GM23338 (cell line): Measurements from ENCODE around the gene EMD.

Source experiments
- CREB1 ChIP-seq: fragments of 250-450 bp; sonication (Bioruptor Pico); IDR thresholded peaks from 2 replicates; pipeline ENCODE4 v1.5.0; 2020; ENCODE audit warnings: low read depth, mild to moderate bottlenecking, moderate library complexity
- EZH2 ChIP-seq: fragments of 200-600 bp; sonication (generic); IDR thresholded peaks from one replicate; pipeline ENCODE4 v1.8.0; 2017; ENCODE audit warnings: antibody characterized with exemption, mild to moderate bottlenecking, low read depth; ENCODE audit not compliant: unreplicated experiment
- EZH2phosphoT487 ChIP-seq: fragments of 200-600 bp; sonication (generic); IDR thresholded peaks from one replicate; pipeline ENCODE4 v1.8.1; 2018; ENCODE audit warnings: antibody characterized with exemption; ENCODE audit not compliant: unreplicated experiment
- JUNB ChIP-seq: IDR thresholded peaks from one replicate; pipeline ENCODE4 v1.6.1; 2016; ENCODE audit warnings: antibody characterized with exemption; ENCODE audit not compliant: unreplicated experiment
- NANOG ChIP-seq: IDR thresholded peaks from 2 replicates; pipeline ENCODE4 v1.6.1; 2016; ENCODE audit warnings: antibody characterized with exemption, borderline replicate concordance
- POLR2AphosphoS5 ChIP-seq: IDR thresholded peaks from 2 replicates; pipeline ENCODE4 v1.6.1; 2016; ENCODE audit warnings: antibody characterized with exemption, low read depth
- STAT1 ChIP-seq: IDR thresholded peaks from one replicate; pipeline ENCODE4 v1.6.1; 2016; ENCODE audit warnings: antibody characterized with exemption; ENCODE audit not compliant: unreplicated experiment
- ZNF114 ChIP-seq: fragments of 250-450 bp; sonication (Bioruptor Pico); IDR thresholded peaks from 2 replicates; pipeline ENCODE4 v1.5.0; 2020; ENCODE audit warnings: mild to moderate bottlenecking, moderate library complexity
- ZNF331 ChIP-seq: fragments of 250-450 bp; sonication (Bioruptor Pico); IDR thresholded peaks from 2 replicates; pipeline ENCODE4 v1.5.0; 2020; ENCODE audit warnings: low read depth, mild to moderate bottlenecking, moderate library complexity
- TF ChIP-seq, protein P1 (sequence below), 2 experiments: fragments of 200-600 bp in 1 of 2; sonication (generic) in 1 of 2; conservative IDR thresholded peaks; 2 replicates each; pipeline versions ENCODE4 v1.5.1 to v1.6.1; 2016 to 2017; ENCODE audit warnings: antibody characterized with exemption in 2 of 2, low read depth in 2 of 2, mild to moderate bottlenecking in 2 of 2, moderate library complexity in 1 of 2
- TF ChIP-seq, protein P2 (sequence below): IDR thresholded peaks from one replicate; pipeline ENCODE4 v1.6.1; 2018; ENCODE audit warnings: antibody characterized with exemption; ENCODE audit not compliant: unreplicated experiment
- TF ChIP-seq, protein P3 (sequence below): fragments of 250-450 bp; sonication (Bioruptor Pico); IDR thresholded peaks from 2 replicates; pipeline ENCODE4 v1.5.0; 2020; ENCODE audit warnings: mild to moderate bottlenecking, moderate library complexity
- TF ChIP-seq, protein P4 (sequence below): IDR thresholded peaks from 2 replicates; pipeline ENCODE4 v1.6.1; 2016; ENCODE audit warnings: antibody characterized with exemption

DNA sequence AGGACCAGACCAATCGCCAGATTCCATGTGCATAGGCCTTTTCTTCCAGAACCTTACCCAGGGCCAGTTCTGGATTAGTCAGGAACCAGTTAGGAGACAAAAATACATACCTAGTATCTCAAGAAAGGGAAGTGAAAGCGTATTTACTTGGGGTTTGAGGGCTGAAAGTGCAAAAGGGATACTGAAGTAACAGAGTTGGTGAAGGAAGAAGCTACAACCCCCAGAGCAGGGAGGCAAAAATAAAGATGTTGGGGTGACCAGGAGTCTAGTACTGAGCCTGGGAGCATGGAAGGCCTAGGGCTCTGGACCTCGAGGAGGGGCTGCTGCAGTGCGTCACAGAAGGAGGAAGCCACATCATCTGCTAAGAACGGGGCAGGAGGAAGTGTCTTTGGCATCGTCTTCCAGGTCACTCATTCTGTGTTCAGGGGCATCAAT, 45.2 kb upstream of the EMD start:
- TF ChIP-seq, protein P1, sequence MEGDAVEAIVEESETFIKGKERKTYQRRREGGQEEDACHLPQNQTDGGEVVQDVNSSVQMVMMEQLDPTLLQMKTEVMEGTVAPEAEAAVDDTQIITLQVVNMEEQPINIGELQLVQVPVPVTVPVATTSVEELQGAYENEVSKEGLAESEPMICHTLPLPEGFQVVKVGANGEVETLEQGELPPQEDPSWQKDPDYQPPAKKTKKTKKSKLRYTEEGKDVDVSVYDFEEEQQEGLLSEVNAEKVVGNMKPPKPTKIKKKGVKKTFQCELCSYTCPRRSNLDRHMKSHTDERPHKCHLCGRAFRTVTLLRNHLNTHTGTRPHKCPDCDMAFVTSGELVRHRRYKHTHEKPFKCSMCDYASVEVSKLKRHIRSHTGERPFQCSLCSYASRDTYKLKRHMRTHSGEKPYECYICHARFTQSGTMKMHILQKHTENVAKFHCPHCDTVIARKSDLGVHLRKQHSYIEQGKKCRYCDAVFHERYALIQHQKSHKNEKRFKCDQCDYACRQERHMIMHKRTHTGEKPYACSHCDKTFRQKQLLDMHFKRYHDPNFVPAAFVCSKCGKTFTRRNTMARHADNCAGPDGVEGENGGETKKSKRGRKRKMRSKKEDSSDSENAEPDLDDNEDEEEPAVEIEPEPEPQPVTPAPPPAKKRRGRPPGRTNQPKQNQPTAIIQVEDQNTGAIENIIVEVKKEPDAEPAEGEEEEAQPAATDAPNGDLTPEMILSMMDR (conservative IDR thresholded peaks at IDR 0.05; ENCODE audit: low read depth in 2 of 2): no peak
- TF ChIP-seq EZH2 (no peak), ZNF331 (CRISPR knock-in tag) (no peak), JUNB (no peak), CREB1 (CRISPR knock-in tag) (no peak), POLR2AphosphoS5 (no peak), EZH2phosphoT487 (no peak), STAT1 (no peak), ZNF114 (CRISPR knock-in tag) (no peak), NANOG (no peak)
- TF ChIP-seq, protein P2, sequence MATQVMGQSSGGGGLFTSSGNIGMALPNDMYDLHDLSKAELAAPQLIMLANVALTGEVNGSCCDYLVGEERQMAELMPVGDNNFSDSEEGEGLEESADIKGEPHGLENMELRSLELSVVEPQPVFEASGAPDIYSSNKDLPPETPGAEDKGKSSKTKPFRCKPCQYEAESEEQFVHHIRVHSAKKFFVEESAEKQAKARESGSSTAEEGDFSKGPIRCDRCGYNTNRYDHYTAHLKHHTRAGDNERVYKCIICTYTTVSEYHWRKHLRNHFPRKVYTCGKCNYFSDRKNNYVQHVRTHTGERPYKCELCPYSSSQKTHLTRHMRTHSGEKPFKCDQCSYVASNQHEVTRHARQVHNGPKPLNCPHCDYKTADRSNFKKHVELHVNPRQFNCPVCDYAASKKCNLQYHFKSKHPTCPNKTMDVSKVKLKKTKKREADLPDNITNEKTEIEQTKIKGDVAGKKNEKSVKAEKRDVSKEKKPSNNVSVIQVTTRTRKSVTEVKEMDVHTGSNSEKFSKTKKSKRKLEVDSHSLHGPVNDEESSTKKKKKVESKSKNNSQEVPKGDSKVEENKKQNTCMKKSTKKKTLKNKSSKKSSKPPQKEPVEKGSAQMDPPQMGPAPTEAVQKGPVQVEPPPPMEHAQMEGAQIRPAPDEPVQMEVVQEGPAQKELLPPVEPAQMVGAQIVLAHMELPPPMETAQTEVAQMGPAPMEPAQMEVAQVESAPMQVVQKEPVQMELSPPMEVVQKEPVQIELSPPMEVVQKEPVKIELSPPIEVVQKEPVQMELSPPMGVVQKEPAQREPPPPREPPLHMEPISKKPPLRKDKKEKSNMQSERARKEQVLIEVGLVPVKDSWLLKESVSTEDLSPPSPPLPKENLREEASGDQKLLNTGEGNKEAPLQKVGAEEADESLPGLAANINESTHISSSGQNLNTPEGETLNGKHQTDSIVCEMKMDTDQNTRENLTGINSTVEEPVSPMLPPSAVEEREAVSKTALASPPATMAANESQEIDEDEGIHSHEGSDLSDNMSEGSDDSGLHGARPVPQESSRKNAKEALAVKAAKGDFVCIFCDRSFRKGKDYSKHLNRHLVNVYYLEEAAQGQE: no peak
- TF ChIP-seq, protein P3, sequence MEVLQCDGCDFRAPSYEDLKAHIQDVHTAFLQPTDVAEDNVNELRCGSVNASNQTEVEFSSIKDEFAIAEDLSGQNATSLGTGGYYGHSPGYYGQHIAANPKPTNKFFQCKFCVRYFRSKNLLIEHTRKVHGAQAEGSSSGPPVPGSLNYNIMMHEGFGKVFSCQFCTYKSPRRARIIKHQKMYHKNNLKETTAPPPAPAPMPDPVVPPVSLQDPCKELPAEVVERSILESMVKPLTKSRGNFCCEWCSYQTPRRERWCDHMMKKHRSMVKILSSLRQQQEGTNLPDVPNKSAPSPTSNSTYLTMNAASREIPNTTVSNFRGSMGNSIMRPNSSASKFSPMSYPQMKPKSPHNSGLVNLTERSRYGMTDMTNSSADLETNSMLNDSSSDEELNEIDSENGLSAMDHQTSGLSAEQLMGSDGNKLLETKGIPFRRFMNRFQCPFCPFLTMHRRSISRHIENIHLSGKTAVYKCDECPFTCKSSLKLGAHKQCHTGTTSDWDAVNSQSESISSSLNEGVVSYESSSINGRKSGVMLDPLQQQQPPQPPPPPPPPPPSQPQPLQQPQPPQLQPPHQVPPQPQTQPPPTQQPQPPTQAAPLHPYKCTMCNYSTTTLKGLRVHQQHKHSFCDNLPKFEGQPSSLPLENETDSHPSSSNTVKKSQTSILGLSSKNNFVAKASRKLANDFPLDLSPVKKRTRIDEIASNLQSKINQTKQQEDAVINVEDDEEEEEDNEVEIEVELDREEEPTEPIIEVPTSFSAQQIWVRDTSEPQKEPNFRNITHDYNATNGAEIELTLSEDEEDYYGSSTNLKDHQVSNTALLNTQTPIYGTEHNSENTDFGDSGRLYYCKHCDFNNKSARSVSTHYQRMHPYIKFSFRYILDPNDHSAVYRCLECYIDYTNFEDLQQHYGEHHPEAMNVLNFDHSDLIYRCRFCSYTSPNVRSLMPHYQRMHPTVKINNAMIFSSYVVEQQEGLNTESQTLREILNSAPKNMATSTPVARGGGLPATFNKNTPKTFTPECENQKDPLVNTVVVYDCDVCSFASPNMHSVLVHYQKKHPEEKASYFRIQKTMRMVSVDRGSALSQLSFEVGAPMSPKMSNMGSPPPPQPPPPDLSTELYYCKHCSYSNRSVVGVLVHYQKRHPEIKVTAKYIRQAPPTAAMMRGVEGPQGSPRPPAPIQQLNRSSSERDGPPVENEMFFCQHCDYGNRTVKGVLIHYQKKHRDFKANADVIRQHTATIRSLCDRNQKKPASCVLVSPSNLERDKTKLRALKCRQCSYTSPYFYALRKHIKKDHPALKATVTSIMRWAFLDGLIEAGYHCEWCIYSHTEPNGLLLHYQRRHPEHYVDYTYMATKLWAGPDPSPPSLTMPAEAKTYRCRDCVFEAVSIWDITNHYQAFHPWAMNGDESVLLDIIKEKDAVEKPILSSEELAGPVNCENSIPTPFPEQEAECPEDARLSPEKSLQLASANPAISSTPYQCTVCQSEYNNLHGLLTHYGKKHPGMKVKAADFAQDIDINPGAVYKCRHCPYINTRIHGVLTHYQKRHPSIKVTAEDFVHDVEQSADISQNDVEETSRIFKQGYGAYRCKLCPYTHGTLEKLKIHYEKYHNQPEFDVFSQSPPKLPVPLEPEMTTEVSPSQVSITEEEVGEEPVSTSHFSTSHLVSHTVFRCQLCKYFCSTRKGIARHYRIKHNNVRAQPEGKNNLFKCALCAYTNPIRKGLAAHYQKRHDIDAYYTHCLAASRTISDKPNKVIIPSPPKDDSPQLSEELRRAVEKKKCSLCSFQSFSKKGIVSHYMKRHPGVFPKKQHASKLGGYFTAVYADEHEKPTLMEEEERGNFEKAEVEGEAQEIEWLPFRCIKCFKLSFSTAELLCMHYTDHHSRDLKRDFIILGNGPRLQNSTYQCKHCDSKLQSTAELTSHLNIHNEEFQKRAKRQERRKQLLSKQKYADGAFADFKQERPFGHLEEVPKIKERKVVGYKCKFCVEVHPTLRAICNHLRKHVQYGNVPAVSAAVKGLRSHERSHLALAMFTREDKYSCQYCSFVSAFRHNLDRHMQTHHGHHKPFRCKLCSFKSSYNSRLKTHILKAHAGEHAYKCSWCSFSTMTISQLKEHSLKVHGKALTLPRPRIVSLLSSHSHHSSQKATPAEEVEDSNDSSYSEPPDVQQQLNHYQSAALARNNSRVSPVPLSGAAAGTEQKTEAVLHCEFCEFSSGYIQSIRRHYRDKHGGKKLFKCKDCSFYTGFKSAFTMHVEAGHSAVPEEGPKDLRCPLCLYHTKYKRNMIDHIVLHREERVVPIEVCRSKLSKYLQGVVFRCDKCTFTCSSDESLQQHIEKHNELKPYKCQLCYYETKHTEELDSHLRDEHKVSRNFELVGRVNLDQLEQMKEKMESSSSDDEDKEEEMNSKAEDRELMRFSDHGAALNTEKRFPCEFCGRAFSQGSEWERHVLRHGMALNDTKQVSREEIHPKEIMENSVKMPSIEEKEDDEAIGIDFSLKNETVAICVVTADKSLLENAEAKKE (CRISPR knock-in tag): no peak
- TF ChIP-seq, protein P4, sequence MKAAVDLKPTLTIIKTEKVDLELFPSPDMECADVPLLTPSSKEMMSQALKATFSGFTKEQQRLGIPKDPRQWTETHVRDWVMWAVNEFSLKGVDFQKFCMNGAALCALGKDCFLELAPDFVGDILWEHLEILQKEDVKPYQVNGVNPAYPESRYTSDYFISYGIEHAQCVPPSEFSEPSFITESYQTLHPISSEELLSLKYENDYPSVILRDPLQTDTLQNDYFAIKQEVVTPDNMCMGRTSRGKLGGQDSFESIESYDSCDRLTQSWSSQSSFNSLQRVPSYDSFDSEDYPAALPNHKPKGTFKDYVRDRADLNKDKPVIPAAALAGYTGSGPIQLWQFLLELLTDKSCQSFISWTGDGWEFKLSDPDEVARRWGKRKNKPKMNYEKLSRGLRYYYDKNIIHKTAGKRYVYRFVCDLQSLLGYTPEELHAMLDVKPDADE: no peak
